Astrocyte of the hippocampus (primary cell): Measurements from ENCODE around the gene HOXB4.
A peak's percentile ranks its signal among the peaks of the same experiment; 100 is the strongest.

Experiments used
- DNase-seq: peaks from one replicate; pipeline ENCODE4 v3.0.0; 2011; ENCODE audit warnings: low read depth, low spot score

The HOXB4 gene

DNA sequence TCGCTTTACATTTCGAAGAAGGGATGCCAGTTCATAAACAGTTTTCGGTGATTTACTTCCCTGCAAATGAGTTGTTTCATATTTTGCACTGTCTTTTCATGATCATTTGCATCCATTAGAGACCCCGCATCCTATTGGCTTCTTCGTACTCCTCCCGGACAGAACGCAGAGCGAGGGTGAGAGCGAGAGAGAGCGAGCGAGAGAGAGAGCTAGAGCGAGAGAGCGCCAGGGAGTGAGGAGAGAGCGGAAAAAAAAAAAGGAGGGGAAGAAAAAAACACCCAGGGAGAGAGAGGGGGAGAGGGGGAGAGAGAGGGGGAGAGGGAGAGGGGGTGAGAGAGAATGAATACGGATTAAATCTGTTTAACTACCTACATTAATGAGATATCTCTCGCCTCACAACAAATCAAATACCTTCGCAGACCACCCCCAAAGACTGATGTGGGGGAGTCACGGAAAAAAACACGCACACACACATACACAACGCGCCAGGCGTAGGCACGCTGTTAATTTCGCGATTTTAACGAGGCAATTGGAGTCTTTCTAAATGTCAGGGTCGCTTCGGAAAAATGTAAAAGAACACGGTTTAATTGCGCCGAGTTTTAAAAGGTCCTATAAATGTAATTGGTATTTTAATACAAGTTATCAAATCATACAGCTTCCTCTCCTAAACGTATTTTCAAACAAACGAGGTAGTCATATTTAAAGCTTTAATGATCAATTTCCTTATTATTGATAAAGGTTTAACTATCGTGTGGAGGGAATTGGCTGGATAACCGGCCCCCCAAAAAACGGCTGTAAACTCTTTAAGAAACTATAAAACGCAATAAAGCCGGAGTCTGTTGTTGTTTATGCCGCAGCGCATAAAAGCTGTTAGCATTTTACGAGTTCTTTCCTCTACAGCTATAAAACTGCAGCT is 37.2 kb upstream of the HOXB4 start, which contains the start of gene HOXB8:
TSS of gene HOXB8 (minus strand) at position 246 of the 916 bp plus-strand sequence. CDS start 588 bp downstream, outside the sequence.
- no peak for DNase-seq

DNA sequence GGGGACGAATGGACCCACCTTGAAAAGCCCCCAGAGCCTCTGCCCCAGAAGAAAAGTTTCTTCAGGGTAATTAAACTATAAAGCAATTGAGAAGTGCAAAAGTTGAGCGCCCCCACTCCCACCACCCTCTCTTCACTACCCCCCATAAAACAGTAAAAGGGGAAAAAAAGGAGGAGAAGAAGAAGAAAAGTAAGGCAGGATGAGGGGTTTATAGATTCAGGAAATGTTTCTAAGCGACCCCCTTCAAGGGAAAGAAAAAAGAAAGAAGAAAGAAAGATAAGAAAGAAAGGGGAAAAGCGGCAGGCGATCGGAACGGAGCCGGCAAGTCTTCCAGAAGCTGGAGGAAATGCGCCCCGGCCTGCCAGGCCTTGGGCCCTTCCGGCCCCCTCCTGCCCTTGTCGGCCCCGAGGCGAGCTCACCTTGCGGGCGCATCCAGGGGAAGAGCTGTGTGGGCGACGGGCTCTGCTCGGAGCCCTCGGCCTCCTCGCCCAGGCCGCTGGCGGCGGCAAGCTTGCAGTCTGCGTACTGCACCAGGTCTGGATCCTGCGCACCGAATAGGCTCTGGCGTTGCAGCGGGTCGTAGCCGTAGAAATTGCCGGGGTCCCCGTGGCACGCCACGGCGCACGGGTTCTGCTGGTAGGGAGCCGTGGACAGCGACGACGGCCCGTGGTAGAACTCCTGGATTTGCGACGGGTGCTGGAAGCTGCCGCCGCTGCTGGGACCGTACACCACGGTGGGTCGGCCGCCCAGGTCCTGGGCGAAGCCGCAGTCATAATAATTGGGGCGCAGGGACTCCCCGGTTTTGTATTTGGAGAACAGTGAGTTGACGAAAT is 35.9 kb upstream of the HOXB4 start:
- DNase-seq, result peak; percentile 49

DNA sequence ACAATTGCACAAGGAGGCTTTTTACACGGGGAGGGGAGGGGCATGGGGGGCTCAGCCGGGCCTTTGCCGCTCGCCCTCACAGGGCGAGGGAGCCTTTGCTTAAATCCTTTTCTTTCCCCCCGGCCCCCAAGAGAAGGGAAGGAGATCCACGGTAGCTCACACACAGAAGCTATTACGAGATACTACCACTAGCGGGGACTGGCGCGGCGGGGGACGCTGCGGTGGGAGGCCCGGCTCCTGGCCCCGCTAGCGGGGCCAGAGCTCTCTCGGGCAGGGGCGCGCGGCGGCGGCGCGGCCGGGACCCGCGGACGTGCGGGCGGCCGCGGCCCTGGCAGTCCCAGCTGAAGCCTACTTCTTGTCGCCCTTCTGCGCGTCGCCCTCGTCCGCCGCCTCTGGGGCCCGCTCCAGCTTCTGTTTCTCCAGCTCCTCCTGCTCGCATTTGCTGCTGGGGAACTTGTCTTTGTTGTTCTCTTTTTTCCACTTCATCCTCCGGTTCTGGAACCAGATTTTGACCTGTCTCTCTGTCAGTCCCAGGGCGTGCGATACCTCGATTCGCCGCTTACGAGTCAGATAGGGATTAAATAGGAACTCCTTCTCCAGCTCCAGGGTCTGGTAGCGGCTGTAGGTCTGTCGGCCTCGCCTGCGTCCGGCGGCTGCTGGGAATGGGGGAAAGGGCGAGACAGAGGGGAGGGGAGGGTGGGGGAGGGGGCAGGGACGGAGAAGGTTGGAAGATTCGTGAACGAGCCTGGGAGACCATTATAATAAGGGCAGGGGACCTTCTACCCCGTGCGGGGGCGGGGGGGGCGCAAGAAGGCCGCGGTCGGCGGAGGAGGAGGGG is 34.9 kb upstream of the HOXB4 start:
- peak; percentile 63 for DNase-seq

DNA sequence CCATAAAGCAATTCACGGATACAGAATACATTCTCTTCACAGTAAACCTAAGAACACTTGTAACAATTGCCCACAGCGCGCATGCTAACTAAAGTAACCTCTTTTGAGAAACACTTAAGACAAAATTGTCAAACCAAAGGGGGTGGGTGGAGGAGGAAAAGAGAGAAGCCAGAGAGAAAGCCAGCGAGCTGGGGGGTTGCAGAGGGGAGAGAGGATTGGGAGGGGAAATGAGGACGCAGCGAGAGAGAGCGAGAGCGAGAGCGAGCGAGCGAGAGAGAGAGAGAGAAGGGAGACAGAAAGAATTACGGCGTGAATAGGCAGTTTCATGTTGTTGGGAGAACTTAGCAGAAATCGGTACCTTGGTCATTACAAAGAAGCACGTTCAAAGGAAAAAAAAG is 34.3 kb upstream of the HOXB4 start:
- no peak for DNase-seq

DNA sequence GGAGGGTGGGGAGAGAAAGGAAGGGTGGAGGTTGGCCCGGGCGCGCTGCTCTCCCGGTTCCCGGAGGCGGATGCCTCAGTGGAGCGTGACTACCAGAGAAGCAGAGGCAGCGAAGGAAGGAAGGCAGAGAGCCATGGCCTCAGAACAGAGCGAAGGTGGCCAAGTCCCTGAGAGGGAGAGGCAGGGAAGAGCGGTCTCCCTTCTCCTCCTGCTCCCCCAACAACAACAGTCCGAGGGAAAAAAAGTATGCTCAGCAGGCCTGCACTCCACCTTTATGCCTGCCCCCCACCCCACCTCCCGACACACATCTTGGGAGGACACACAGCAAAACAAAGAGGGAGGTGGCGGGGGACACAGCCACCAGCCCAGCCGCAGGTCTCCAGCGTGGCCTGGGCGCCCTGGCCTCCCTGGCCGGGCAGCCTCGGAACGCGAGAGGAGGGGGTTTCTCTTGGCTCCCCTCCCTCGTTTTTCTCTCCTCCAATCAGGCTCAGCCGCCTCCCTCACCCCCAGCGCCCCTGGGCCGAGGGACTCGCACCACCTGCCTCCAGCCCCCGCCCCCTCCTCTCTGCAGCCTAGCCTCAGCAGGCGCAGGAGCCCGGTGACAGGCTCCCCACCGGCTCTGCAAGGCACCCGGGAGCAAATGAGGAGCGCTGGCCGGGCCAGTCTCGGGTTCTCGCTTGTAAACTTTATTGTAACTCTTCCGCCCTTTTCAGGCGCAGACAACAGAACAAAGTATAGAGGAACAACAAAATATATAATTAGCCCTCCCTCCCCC is 33.7 kb upstream of the HOXB4 start:
- DNase-seq, result no peak

DNA sequence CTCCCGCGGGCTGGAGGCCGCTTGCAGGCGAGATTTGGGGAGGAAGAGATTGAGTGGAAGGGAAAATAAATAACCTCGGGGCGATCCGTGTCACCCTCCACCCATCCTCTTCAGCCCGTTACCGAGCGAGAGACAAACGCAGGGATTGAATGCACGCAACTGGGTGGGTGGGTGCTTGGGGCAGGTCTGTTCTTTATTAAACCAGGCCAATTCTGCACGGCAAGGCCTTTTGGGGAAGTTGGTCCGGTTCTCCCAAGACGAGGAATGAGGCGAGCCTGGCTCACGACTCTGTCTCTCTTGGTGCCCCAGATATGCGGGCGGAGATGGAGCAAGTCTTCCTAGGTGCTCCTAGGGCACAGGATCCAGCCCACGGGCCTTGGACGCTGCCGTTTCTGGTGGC is 33.1 kb upstream of the HOXB4 start:
- no peak for DNase-seq

DNA sequence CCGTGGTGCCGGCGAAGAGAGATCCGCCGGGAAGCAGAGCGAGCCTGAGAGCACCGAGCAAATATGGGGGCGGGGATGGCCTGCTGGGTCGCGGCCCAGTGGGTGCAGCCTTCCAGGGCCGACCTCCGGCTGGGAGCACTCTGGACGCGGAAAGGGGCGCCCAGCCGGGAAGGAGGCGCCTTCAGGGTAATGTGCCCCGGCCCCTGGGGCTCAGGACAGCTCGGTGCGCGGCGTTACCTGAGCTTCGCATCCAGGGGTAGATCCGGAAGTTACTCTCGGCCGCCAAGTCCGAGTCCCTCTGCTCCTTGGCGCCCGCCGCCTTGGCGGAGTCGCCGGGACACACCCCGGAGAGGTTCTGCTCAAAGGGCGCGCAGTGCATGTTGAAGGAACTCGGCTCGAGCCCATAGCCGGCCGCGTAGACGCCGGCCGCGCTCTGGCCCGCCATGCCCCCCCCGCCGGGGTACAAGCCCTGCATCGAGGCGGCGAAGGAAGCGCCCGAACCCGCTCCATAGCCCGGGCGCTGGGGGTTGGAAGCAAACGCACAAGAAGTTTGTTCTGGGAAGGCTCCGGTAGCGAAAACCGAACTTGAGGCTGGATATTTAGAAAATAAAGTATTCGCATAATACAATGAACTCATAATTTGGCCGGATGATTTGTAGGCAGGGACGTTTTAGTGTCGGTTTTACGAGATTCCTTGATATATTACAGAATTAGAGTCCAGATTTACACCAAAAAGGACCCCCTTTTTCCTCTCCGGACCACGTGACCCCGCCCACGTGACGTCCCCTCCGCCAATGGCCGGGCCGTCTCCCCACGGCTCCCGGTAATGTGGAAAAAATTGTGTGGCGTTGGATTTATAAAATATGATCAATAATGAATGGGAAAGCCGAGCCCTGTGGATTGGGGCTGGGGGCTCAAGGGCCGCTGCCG is 32.4 kb upstream of the HOXB4 start, which contains the start of gene HOXB7:
TSS of gene HOXB7 (minus strand) at position 736 of the 930 bp plus-strand sequence. CDS start at position 637, 99 bp downstream.
- DNase-seq, result no peak

DNA sequence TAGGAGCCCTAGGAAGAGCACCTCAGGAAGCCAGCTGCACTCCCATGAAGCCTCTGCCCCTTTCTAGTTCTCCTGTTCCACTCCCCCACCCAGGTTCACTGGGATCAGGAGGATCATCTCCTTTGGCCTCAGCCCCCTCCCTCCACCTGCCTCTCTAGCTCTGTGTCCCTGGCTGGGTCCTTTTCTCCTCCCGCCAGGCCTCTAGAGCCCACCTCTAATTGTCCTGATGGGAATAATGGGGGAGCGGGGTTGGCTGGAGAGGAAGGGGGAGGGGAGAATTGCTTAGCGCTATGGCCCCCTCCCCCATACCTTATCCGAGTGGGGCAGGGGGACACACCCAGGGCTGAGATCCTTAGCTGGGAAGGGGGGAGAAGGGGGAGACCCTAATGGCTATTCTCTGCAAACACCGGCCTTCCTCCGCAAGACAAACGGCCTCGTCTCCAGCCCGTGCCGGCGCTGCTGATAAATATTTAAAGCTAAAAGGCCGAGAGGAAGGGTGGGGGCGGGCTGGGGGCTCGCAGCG is 31.7 kb upstream of the HOXB4 start:
- DNase-seq, result no peak

DNA sequence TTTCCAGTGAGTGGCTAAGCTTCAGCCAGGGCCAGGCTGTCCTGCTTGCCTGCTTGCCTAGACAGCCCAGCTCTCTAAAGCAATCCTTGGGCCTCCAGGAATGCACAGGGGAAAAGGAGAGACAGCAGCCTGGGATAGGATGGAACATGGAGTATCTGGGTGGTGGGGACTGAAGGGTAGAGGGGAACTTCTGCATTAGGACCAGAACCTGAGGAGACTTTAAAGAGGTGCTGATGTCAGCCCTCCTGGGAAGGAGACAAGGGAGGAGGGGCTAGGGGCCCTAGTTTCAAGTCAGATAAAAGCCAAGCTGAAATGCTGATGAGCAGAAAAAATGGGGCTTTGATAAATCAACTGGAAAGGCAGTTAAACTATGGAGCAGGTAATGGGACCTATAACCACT is 30.9 kb upstream of the HOXB4 start:
- DNase-seq, result no peak

DNA sequence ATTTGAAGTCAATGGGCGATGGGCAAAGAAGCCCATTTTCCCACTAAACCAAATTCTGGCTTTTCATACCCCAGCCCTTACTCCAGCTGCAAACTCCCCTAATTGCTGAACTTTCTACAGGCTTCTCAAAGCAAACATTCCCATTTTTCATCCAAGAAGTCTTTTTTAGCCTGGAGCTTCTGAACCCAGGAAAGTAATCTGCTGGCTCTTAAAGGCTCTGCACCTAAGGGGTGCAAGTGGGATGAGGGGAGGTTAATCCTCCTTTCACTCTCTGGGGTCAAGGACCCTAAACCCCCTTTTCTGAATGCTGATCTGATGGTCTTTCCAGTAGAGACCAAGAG is 30.3 kb upstream of the HOXB4 start:
- no peak for DNase-seq

DNA sequence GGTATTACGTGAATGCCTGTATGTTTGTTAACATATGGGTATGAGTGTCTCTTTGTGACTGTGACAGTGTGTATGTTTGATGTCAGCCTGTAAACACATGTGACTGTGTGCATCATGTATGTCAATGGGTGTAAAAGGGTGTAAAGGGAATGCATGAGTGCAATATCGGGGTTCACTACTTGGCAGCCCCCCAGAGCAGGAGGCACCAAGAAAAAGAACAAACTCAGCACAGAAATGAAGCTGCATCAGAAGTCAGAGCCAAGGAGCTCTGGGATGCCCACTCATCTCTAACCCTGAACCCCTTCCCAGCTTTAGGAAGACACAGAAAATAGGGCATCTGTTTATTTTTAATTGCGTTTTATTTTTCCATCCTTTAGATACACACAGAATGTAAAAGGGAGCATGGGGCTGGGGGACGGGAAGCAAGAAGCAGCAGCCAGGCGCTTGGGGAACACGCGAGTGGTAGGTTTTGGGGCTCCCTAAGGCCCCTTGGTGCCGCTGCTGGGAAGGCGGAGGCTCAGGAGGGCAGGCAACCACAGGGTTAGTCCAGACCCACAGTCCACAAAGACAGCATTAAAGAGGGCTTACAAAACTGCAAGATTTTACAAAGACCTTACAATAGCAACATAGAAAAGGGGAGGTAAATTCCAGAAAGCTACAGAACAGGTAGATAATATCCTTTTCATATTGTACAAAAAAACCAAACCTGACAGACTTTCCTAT is 28.9 kb upstream of the HOXB4 start:
- DNase-seq, result no peak

DNA sequence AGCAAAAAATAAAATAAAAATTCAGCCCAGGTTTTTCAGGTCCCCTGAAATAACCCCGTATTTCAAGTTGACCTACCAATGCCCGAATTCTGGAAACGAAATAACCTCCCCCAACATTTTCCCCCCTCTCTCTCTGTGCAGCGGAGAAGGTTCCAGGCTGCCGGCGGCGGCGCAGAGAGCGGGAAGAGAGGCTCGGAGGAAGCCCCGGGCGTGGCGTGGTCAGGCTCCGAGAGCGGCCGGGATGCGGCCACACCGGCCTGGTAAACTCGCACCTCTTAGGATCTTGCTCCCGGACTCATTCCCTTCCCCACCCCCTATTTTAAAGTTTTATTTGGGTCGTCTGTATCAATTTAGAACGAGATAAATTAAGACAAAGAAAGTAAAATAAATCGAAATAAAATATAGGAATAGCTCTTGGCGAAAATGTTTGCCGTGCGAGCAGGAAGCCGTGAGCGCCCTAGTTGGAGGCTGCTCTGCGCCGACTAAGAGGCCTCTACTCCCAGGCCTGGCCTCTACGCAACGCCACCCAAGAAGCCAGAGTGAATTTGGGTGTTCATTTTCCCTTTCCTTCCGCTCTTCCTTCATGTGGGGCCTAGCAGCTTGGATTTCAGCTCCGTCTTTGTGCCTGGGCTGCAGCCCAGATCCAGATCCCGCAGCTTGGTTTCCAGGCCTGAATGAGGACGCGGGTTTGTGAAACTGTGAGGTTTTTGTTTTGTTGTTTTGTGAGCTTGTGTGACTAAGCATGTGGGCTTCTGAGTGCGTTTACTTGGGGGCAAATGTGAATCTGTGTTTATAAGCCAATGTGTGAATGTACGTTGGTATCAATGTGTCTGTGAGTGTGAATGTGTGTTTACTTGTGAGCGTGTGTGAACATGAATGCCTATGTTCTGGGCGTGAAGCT is 28.1 kb upstream of the HOXB4 start:
- DNase-seq, result no peak

DNA sequence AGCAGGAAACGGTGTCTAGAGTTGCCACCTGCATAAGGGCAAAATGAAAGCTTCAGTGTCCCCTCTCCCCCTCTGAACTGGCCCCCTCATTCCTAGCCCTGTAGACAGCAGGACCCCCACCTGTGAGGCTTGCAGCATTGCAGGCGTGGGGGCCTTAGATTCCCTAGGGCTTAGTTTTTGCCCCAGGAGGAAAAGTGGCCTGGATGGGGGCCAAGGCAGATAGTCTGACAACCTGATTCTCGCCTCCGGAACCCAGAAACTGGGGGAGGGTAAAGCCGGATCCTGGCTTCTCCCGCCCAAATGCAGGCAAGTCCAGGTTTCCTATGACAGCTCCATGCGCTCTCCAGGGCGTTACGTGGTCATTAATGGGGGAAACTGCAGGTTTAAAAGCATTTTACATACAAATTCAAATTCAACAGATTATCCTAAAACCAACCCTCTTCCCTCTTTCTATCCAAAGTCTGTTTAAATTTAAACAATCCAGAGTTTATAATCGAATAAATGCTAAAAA is 27.3 kb upstream of the HOXB4 start:
- DNase-seq, result no peak

DNA sequence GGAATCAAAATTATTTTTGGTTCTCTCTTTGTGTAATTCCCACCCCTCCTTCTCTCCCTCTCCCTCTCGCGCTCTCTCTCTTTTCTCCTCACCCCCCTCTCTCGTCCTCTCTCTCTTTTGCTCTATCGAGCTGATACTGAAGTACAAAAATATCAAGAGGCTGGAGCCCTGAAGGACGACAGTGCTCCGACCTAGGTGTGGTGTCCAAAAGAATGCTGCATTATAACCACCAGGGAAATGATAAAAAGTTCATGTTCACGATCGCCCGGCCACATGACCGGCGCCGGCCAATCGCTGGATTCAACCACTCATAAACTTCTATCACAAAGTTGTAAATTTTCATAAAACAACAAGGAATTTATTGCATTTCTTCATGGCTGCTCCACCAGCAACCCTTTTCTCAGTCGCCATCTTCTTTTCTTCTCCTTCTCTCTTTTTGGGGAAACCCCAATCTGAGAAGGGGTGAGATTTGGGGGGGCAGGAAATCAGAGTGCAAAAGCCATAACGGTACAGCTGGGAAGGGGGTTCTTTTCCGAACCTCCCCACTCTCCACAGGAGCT is 26.7 kb upstream of the HOXB4 start, which contains the start of gene HOXB6:
TSS of gene HOXB6 (minus strand) at position 217 of the 560 bp plus-strand sequence. CDS start 6,836 bp downstream, outside the sequence.
- no peak for DNase-seq

DNA sequence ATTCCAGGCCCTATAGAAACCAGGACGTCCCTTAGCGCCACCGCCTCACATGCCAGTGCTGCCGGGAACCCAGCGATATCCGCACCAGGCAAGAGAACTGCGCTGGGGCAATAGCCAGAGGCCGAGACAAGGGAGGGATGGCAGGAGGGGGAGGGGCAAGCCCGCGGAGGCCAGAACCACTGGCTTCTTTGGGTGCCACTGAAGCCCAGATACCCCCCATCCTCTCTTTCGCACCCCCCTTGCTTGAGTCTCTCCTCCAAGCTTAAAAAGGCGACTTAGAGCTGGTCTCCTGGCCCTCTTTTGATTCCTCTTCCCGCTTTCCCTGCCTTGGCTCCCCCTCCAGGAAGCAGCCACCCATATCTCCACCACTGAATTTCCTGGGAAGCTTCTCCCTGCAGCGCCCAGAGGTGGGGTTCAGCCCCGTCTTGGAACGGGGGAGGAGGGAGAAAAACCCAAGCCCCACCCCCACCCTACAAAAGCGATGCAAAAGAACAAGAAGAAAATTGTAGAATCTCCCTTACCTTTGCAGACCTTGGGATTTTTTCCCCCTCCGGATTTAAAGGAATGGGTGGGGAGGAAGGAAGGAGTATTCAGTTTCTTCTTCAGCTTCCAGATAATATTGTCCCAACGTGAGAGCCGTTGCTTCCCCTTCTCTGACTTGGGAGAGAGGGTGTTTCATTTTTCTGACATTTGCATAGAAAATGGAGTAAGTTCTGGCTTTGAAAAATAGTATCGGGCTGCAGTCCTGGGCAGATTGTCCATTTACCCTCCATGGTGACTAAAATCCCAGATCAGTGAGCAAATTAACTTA is 26.0 kb upstream of the HOXB4 start:
- no peak for DNase-seq
